Measurements from ENCODE around the gene TMEM121.
A peak's percentile ranks its signal among the peaks of the same experiment; 100 is the strongest.

GRCh38 chr14:105490572-105491365 is 35.6 kb upstream of the TMEM121 start, which contains the start of gene TEDC1:
- TF ChIP-seq GATA2 (IDR thresholded peaks at IDR 0.05; ENCODE audit: low read depth, low read length), result peak; percentile 22; the same call in 1 of the 2 replicates
- no peak for TF ChIP-seq GATA3 (IDR thresholded peaks at IDR 0.05; ENCODE audit: low read depth, low read length)
